Measurements from ENCODE around the gene KCNA5.

KCNA5 gene

GRCh38 chr12:5043589-5044419 lies at the start of gene KCNA5:
KCNA5 (plus strand) TSS chr12:5043879; CDS start chr12:5044148, 269 bp downstream.
- peaks cover 21% of the 10 kb centered on the region for H3K4me1 ChIP-seq (ENCODE audit: low read length)
- TF ChIP-seq CTCF (IDR thresholded peaks at IDR 0.05; ENCODE audit: low read depth, low read length) (no peak), EZH2phosphoT487 (IDR thresholded peaks at IDR 0.05; ENCODE audit: low read depth) (no peak)

GRCh38 chr12:4994622-4995021 lies 49.1 kb upstream of the KCNA5 start:
- no peaks in the 10 kb centered on the region for H3K9me3 ChIP-seq (ENCODE audit: insufficient read depth, low read length)
- no peak overlapping the region for H3K4me3 ChIP-seq (ENCODE audit: low read length)
- no peaks in the 10 kb centered on the region for H3K36me3 ChIP-seq (replicated peaks; ENCODE audit: low read depth, low read length)
- H3K4me2 ChIP-seq (ENCODE audit: low read length): no peak overlapping the region
- H3K9ac ChIP-seq (ENCODE audit: low read length): no peak overlapping the region
- H4K20me1 ChIP-seq (ENCODE audit: insufficient read depth, low read length): no peaks in the 10 kb centered on the region
- no peak for TF ChIP-seq EZH2phosphoT487 (IDR thresholded peaks at IDR 0.05; ENCODE audit: low read depth)
- TF ChIP-seq CTCF (IDR thresholded peaks at IDR 0.05; ENCODE audit: low read depth, low read length): no peak
- H3K79me2 ChIP-seq (ENCODE audit: low read length): no peaks in the 10 kb centered on the region
- no peak overlapping the region for H2AFZ ChIP-seq (ENCODE audit: low read depth, low read length)
- peaks cover 87% of the 10 kb centered on the region for H3K27me3 ChIP-seq (ENCODE audit: low read depth, low read length)
- H3K4me1 ChIP-seq (ENCODE audit: low read length): peaks cover 6% of the 10 kb centered on the region
- H3K27ac ChIP-seq (ENCODE audit: low read length): no peak overlapping the region

More at GRCh38 chr12:5043589-5044419, at the start of gene KCNA5:
- H3K9me3 ChIP-seq (ENCODE audit: insufficient read depth, low read length): no peaks in the 10 kb centered on the region
- H3K27ac ChIP-seq (ENCODE audit: low read length): no peak within 1 kb of the TSS
- no peaks in the 10 kb centered on the region for H3K79me2 ChIP-seq (ENCODE audit: low read length)
- H3K4me2 ChIP-seq (ENCODE audit: low read length): no peak within 1 kb of the TSS
- H4K20me1 ChIP-seq (ENCODE audit: insufficient read depth, low read length): peaks cover 26% of the 10 kb centered on the region
- H3K9ac ChIP-seq (ENCODE audit: low read length): no peak within 1 kb of the TSS
- no peak within 1 kb of the TSS for H3K4me3 ChIP-seq (ENCODE audit: low read length)
- peaks cover 81% of the 10 kb centered on the region for H3K27me3 ChIP-seq (ENCODE audit: low read depth, low read length)
- H3K36me3 ChIP-seq (replicated peaks; ENCODE audit: low read depth, low read length): no peaks in the 10 kb centered on the region
- H2AFZ ChIP-seq (ENCODE audit: low read depth, low read length): no peak within 1 kb of the TSS

- H3K4me2 ChIP-seq (ENCODE audit: low read length): no peak overlapping the region
- H3K36me3 ChIP-seq (replicated peaks; ENCODE audit: low read depth, low read length): no peaks in the 10 kb centered on the region
- no peaks in the 10 kb centered on the region for H4K20me1 ChIP-seq (ENCODE audit: insufficient read depth, low read length)
- H3K27me3 ChIP-seq (ENCODE audit: low read depth, low read length): peaks cover 73% of the 10 kb centered on the region
- TF ChIP-seq CTCF (IDR thresholded peaks at IDR 0.05; ENCODE audit: low read depth, low read length): no peak
- TF ChIP-seq EZH2phosphoT487 (IDR thresholded peaks at IDR 0.05; ENCODE audit: low read depth): no peak
- no peaks in the 10 kb centered on the region for H3K79me2 ChIP-seq (ENCODE audit: low read length)
- peaks cover 6% of the 10 kb centered on the region for H3K4me1 ChIP-seq (ENCODE audit: low read length)
- no peak overlapping the region for H2AFZ ChIP-seq (ENCODE audit: low read depth, low read length)
- H3K27ac ChIP-seq (ENCODE audit: low read length): no peak overlapping the region
- H3K9me3 ChIP-seq (ENCODE audit: insufficient read depth, low read length): no peaks in the 10 kb centered on the region
- H3K9ac ChIP-seq (ENCODE audit: low read length): no peak overlapping the region
- no peak overlapping the region for H3K4me3 ChIP-seq (ENCODE audit: low read length)
Observed at GRCh38 chr12:4996714-4997113, 47.0 kb upstream of the KCNA5 start.

- Histone ChIP-seq H3K27me3 (ENCODE audit: low read depth, low read length) (peaks cover 62% of the 10 kb centered on the region), H3K36me3 (replicated peaks; ENCODE audit: low read depth, low read length) (no peaks in the 10 kb centered on the region), H4K20me1 (ENCODE audit: insufficient read depth, low read length) (no peaks in the 10 kb centered on the region), H3K9ac (ENCODE audit: low read length) (no peak overlapping the region), H2AFZ (ENCODE audit: low read depth, low read length) (no peak overlapping the region), H3K27ac (ENCODE audit: low read length) (no peak overlapping the region), H3K9me3 (ENCODE audit: insufficient read depth, low read length) (no peaks in the 10 kb centered on the region), H3K4me1 (ENCODE audit: low read length) (peaks cover 6% of the 10 kb centered on the region), H3K79me2 (ENCODE audit: low read length) (no peaks in the 10 kb centered on the region), H3K4me2 (ENCODE audit: low read length) (no peak overlapping the region), H3K4me3 (ENCODE audit: low read length) (no peak overlapping the region)
- TF ChIP-seq CTCF (IDR thresholded peaks at IDR 0.05; ENCODE audit: low read depth, low read length): no peak
- no peak for TF ChIP-seq EZH2phosphoT487 (IDR thresholded peaks at IDR 0.05; ENCODE audit: low read depth)
Observed at GRCh38 chr12:4997939-4998338, 45.7 kb upstream of the KCNA5 start.
